WTC11 (cell line): ENCODE results near the gene HTR3C. TPM values are rescaled to one million over a fixed set of nuclear protein-coding genes. Genes with fewer than 3 reads are reported as not detected.

Experiments
- ATAC-seq: fragments of 200-7000 bp; cut with Tn5 transposase; 2 replicates; pipeline ENCODE4 v1.10.0; 2021; ENCODE audit warnings: mild to moderate bottlenecking, moderate library complexity
- CTCF ChIA-PET: fragments of 300-600 bp; sonication (Branson Sonifier 250); formaldehyde crosslinking; loops from one replicate; lab custom pipeline; 2021; ENCODE audit warnings: antibody characterized with exemption; lab: Charles Lee
- POLR2A ChIA-PET: fragments of 350-600 bp; sonication (Branson Sonifier 250); formaldehyde crosslinking; loops from one replicate; lab custom pipeline; 2021; ENCODE audit warnings: antibody characterized with exemption; lab: Charles Lee
- DNase-seq: peaks from one replicate; pipeline ENCODE4 v3.0.0; 2021; ENCODE audit warnings: low spot score
- H3K27ac Mint-ChIP-seq: 2 replicates; pipeline ENCODE4 v1.8.0; 2021; ENCODE audit warnings: mixed read lengths
- H3K27me3 Mint-ChIP-seq: 2 replicates; pipeline ENCODE4 v1.8.0; 2021; ENCODE audit warnings: low read depth, mild to moderate bottlenecking, moderate library complexity, mixed read lengths
- H3K36me3 Mint-ChIP-seq: 2 replicates; pipeline ENCODE4 v1.8.0; 2021; ENCODE audit warnings: mixed read lengths
- H3K4me1 Mint-ChIP-seq: 2 replicates; pipeline ENCODE4 v1.8.0; 2022; ENCODE audit warnings: mixed read lengths
- H3K4me3 Mint-ChIP-seq: 2 replicates; pipeline ENCODE4 v1.8.0; 2021; ENCODE audit warnings: mild to moderate bottlenecking, moderate library complexity, mixed read lengths
- H3K9me3 Mint-ChIP-seq: 2 replicates; pipeline ENCODE4 v1.8.0; 2021; ENCODE audit warnings: mixed read lengths
- AFF4 ChIP-seq: sonication (generic); formaldehyde crosslinking; IDR thresholded peaks from 2 replicates; pipeline ENCODE4 v1.8.1; 2023; ENCODE audit warnings: mild to moderate bottlenecking, missing genetic modification reagents, borderline replicate concordance
- ATF1 ChIP-seq: sonication (generic); formaldehyde crosslinking; IDR thresholded peaks from 2 replicates; pipeline ENCODE4 v1.8.1; 2023; ENCODE audit warnings: mild to moderate bottlenecking, moderate library complexity, missing genetic modification reagents
- CREM ChIP-seq: sonication (generic); formaldehyde crosslinking; IDR thresholded peaks from 2 replicates; pipeline ENCODE4 v1.8.1; 2022; ENCODE audit warnings: mild to moderate bottlenecking, missing genetic modification reagents, moderate library complexity
- EMX1 ChIP-seq: fragments of 250-450 bp; sonication (Bioruptor Pico); IDR thresholded peaks from 2 replicates; pipeline ENCODE4 v1.8.0; 2021; ENCODE audit warnings: mild to moderate bottlenecking
- ERG ChIP-seq: fragments of 250-450 bp; sonication (Bioruptor Pico); IDR thresholded peaks from 2 replicates; pipeline ENCODE4 v1.8.0; 2021; ENCODE audit warnings: mild to moderate bottlenecking
- FOXP1 ChIP-seq: sonication (generic); formaldehyde crosslinking; IDR thresholded peaks from 2 replicates; pipeline ENCODE4 v1.8.0; 2022; ENCODE audit warnings: missing genetic modification reagents, mild to moderate bottlenecking, moderate library complexity, borderline replicate concordance
- HMGXB4 ChIP-seq: sonication (generic); formaldehyde crosslinking; IDR thresholded peaks from 2 replicates; pipeline ENCODE4 v1.8.1; 2023; ENCODE audit warnings: mild to moderate bottlenecking, moderate library complexity, missing genetic modification reagents
- MXD4 ChIP-seq: fragments of 250-450 bp; sonication (Bioruptor Pico); IDR thresholded peaks from 2 replicates; pipeline ENCODE4 v1.8.0; 2021; ENCODE audit warnings: mild to moderate bottlenecking, moderate library complexity, borderline replicate concordance
- NR1H2 ChIP-seq: sonication (generic); formaldehyde crosslinking; IDR thresholded peaks from 2 replicates; pipeline ENCODE4 v1.9.0; 2021; ENCODE audit warnings: mild to moderate bottlenecking, moderate library complexity, missing genetic modification reagents
- SMAD4 ChIP-seq: sonication (generic); formaldehyde crosslinking; IDR thresholded peaks from 2 replicates; pipeline ENCODE4 v1.8.0; 2022; ENCODE audit warnings: mild to moderate bottlenecking, missing genetic modification reagents
- SOX15 ChIP-seq: fragments of 250-450 bp; sonication (Bioruptor Pico); IDR thresholded peaks from 2 replicates; pipeline ENCODE4 v1.9.0; 2021; ENCODE audit warnings: mild to moderate bottlenecking
- TEAD1 ChIP-seq: sonication (generic); formaldehyde crosslinking; IDR thresholded peaks from 2 replicates; pipeline ENCODE4 v1.8.0; 2022; ENCODE audit warnings: mild to moderate bottlenecking, missing genetic modification reagents
- TP53 ChIP-seq: sonication (generic); formaldehyde crosslinking; IDR thresholded peaks from 2 replicates; pipeline ENCODE4 v1.8.1; 2023; ENCODE audit warnings: mild to moderate bottlenecking, missing genetic modification reagents
- ZBTB21 ChIP-seq: sonication (generic); formaldehyde crosslinking; IDR thresholded peaks from 2 replicates; pipeline ENCODE4 v1.8.1; 2023; ENCODE audit warnings: mild to moderate bottlenecking, missing genetic modification reagents, borderline replicate concordance
- ZNF138 ChIP-seq: sonication (generic); formaldehyde crosslinking; conservative IDR thresholded peaks from 2 replicates; pipeline ENCODE4 v1.8.1; 2022; ENCODE audit warnings: mild to moderate bottlenecking, moderate library complexity, missing genetic modification reagents
- ZNF416 ChIP-seq: fragments of 250-450 bp; sonication (Bioruptor Pico); IDR thresholded peaks from 2 replicates; pipeline ENCODE4 v1.9.0; 2021; ENCODE audit warnings: mild to moderate bottlenecking, inconsistent platforms
- ZNF671 ChIP-seq: fragments of 250-450 bp; sonication (Bioruptor Pico); IDR thresholded peaks from 2 replicates; pipeline ENCODE4 v1.8.0; 2021; ENCODE audit warnings: mild to moderate bottlenecking
- total RNA-seq: library from RNA; stranded (reverse); gene quantifications from 3 replicates; pipeline ENCODE4 v1.2.3, GENCODE V29; 2021
- TF ChIP-seq, protein P1 (sequence below): sonication (generic); formaldehyde crosslinking; conservative IDR thresholded peaks from 2 replicates; pipeline ENCODE4 v1.8.1; 2022; ENCODE audit warnings: mild to moderate bottlenecking, missing genetic modification reagents
- TF ChIP-seq, protein P2 (sequence below): sonication (generic); formaldehyde crosslinking; IDR thresholded peaks from 2 replicates; pipeline ENCODE4 v1.8.1; 2022; ENCODE audit warnings: mild to moderate bottlenecking, missing genetic modification reagents, moderate library complexity, borderline replicate concordance
- TF ChIP-seq, protein P3 (sequence below): fragments of 250-450 bp; sonication (Bioruptor Pico); IDR thresholded peaks from 2 replicates; pipeline ENCODE4 v1.9.0; 2021; ENCODE audit warnings: mild to moderate bottlenecking

Gene HTR3C
- total RNA-seq, 1 experiment from 2014 or later, result not detected

GRCh38 chr3:184097556-184097955 lies 44.7 kb downstream of the HTR3C start:
- no peak overlapping the region for H3K4me3 Mint-ChIP-seq
- ATAC-seq, result no peak
- no peaks in the 10 kb centered on the region for H3K27me3 Mint-ChIP-seq
- POLR2A ChIA-PET, result no interaction called here
- no peak for DNase-seq
- H3K36me3 Mint-ChIP-seq, result no peaks in the 10 kb centered on the region
- peaks cover 9% of the 10 kb centered on the region for H3K9me3 Mint-ChIP-seq
- no peak for TF ChIP-seq MXD4 (CRISPR knock-in tag)
- no peak for TF ChIP-seq ZBTB21 (CRISPR knock-in tag)
- TF ChIP-seq EMX1 (CRISPR knock-in tag), result no peak
- TF ChIP-seq FOXP1 (CRISPR knock-in tag), result no peak
- TF ChIP-seq ATF1 (CRISPR knock-in tag), result no peak
- TF ChIP-seq, protein P1, sequence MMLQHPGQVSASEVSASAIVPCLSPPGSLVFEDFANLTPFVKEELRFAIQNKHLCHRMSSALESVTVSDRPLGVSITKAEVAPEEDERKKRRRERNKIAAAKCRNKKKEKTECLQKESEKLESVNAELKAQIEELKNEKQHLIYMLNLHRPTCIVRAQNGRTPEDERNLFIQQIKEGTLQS (CRISPR knock-in tag), result no peak
- no peak for TF ChIP-seq ZNF671
- TF ChIP-seq, protein P2, sequence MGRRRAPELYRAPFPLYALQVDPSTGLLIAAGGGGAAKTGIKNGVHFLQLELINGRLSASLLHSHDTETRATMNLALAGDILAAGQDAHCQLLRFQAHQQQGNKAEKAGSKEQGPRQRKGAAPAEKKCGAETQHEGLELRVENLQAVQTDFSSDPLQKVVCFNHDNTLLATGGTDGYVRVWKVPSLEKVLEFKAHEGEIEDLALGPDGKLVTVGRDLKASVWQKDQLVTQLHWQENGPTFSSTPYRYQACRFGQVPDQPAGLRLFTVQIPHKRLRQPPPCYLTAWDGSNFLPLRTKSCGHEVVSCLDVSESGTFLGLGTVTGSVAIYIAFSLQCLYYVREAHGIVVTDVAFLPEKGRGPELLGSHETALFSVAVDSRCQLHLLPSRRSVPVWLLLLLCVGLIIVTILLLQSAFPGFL (CRISPR knock-in tag), result no peak
- TF ChIP-seq SMAD4 (CRISPR knock-in tag), result no peak
- no peak for TF ChIP-seq TP53
- TF ChIP-seq NR1H2 (CRISPR knock-in tag), result no peak
- TF ChIP-seq ZNF416 (CRISPR knock-in tag), result no peak
- no peak for TF ChIP-seq CREM (CRISPR knock-in tag)
- TF ChIP-seq TEAD1 (CRISPR knock-in tag), result no peak
- TF ChIP-seq HMGXB4 (CRISPR knock-in tag), result no peak
- TF ChIP-seq, protein P3, sequence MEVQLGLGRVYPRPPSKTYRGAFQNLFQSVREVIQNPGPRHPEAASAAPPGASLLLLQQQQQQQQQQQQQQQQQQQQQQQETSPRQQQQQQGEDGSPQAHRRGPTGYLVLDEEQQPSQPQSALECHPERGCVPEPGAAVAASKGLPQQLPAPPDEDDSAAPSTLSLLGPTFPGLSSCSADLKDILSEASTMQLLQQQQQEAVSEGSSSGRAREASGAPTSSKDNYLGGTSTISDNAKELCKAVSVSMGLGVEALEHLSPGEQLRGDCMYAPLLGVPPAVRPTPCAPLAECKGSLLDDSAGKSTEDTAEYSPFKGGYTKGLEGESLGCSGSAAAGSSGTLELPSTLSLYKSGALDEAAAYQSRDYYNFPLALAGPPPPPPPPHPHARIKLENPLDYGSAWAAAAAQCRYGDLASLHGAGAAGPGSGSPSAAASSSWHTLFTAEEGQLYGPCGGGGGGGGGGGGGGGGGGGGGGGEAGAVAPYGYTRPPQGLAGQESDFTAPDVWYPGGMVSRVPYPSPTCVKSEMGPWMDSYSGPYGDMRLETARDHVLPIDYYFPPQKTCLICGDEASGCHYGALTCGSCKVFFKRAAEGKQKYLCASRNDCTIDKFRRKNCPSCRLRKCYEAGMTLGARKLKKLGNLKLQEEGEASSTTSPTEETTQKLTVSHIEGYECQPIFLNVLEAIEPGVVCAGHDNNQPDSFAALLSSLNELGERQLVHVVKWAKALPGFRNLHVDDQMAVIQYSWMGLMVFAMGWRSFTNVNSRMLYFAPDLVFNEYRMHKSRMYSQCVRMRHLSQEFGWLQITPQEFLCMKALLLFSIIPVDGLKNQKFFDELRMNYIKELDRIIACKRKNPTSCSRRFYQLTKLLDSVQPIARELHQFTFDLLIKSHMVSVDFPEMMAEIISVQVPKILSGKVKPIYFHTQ, result no peak
- no peak for TF ChIP-seq SOX15 (CRISPR knock-in tag)
- TF ChIP-seq ZNF138 (CRISPR knock-in tag), result no peak
- H3K4me1 Mint-ChIP-seq, result no peaks in the 10 kb centered on the region
- H3K27ac Mint-ChIP-seq, result no peak overlapping the region
- CTCF ChIA-PET, result no interaction called here

DNA sequence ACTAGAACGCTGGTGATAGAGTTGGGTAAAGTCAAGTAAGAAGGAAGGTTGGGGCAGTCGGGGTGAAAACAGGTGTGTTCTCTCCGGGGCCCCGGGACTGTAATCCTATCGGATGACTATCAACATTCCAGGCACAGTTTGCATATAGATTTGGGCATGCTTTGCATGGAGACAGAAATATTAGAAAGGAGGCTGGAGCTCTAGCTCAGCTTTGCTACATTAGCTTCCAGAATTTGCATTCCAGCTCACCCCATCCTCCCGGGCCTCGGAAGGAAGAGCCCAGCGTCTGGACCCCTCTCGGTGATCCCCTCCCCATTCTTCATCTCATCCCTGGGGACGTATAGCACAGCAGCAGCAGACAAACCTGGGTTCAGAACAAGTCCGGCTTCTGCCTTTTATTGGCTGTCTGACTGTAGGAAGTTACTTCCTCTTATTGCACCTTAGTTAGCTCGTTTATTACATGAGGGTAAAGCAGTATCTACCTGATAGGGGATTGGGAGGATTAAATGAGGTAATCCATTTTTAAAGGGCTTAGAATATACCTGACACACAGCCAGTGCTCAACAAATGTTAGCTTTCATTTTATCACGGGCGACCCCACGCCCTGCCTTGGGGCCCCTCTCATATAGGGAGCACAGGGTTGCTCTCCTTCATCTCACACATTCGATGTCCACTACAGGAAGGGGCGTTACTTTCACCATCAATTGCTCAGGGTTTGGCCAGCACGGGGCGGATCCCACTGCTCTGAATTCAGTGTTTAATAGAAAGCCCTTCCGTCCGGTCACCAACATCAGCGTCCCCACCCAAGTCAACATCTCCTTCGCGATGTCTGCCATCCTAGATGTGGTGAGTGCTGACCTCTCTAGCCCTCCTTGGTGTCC lies 47.2 kb downstream of the HTR3C start:
- Mint-ChIP-seq H3K36me3 (no peaks in the 10 kb centered on the region), H3K9me3 (no peaks in the 10 kb centered on the region), H3K27me3 (no peaks in the 10 kb centered on the region), H3K27ac (no peak overlapping the region), H3K4me1 (no peaks in the 10 kb centered on the region), H3K4me3 (no peak overlapping the region)
- DNase-seq (no peak), ATAC-seq (no peak)
- ChIA-PET POLR2A (interaction anchor here (0.7 kb wide), 1 partner anchor 21 kb away, joined by 3 read pairs; no protein-coding TSS in a partner anchor), CTCF (interaction anchor here (0.7 kb wide), 1 partner anchor 508 kb away, joined by 3 read pairs; no protein-coding TSS in a partner anchor)
- no peak for TF ChIP-seq TEAD1 (CRISPR knock-in tag)
- no peak for TF ChIP-seq ERG (CRISPR knock-in tag)
- no peak for TF ChIP-seq TP53
- no peak for TF ChIP-seq AFF4 (CRISPR knock-in tag)
